ENCODE data around the gene LMBR1.

DNA sequence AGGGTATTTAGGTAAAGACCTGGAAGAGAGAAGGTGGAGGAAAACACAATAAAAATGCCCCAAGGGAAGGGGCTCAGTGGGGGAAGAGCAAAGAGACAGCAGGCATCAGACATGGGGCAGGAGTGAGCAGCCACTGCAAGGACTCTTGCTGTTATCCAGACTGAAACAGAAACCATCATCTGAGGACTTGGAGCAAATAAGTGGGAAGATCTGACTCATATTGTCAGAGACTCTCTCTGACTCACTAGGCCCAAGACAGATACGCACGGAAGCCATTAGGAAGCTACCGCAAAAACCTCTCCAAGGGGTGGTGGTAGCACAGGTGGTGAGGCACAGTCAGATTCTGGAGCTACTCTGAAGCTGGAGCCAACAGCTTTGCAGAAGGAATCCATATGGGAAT is 141.7 kb downstream of the LMBR1 start:
- no peak for TF ChIP-seq REST (IDR thresholded peaks at IDR 0.05; ENCODE audit: insufficient read depth in 1 of 2, low read depth in 2 of 2, low read length in 2 of 2)
- TF ChIP-seq POLR2AphosphoS5 (IDR thresholded peaks at IDR 0.05; ENCODE audit: low read depth, low read length) = no peak

All from PFSK-1 (cell line).